HG02970 (cell line): ENCODE measurements around the gene CEP72.
"Not testable (repeated sequence)": the region's sequence is repeated elsewhere in the genome, so short reads cannot be mapped to it uniquely, and the experiment has no call there.

Experiments used
- ATAC-seq: cut with Tn5 transposase; IDR thresholded peaks from one replicate; pipeline ENCODE4 v1.9.1; 2021; ENCODE audit warnings: mild to moderate bottlenecking, moderate library complexity, moderate number of reproducible peaks; ENCODE audit not compliant: unreplicated experiment, low FRiP score

CEP72 gene

GRCh38 chr5:579746-580366, 32.3 kb upstream of the CEP72 start:
- ATAC-seq, result no peak

- ATAC-seq, result no peak
These were observed 31.7 kb upstream of the CEP72 start for GRCh38 chr5:580436-580835.

GRCh38 chr5:581266-581665, 30.9 kb upstream of the CEP72 start:
- no peak for ATAC-seq

GRCh38 chr5:581941-582340, 30.2 kb upstream of the CEP72 start:
- no peak for ATAC-seq

- ATAC-seq, result not testable (repeated sequence)
These were observed 29.7 kb upstream of the CEP72 start for GRCh38 chr5:582445-582844.

GRCh38 chr5:582936-583635, 29.1 kb upstream of the CEP72 start:
- ATAC-seq, result no peak

GRCh38 chr5:583645-584044, 28.5 kb upstream of the CEP72 start:
- ATAC-seq, result no peak

- no peak for ATAC-seq
These were observed 27.9 kb upstream of the CEP72 start for GRCh38 chr5:584216-584615.

GRCh38 chr5:584846-585245, 27.3 kb upstream of the CEP72 start:
- no peak for ATAC-seq

GRCh38 chr5:585556-585955, 26.6 kb upstream of the CEP72 start:
- no peak for ATAC-seq

GRCh38 chr5:585962-586628, 26.0 kb upstream of the CEP72 start:
- ATAC-seq, result no peak

GRCh38 chr5:586751-587285, 25.3 kb upstream of the CEP72 start:
- ATAC-seq, result no peak

- no peak for ATAC-seq
These were observed 24.7 kb upstream of the CEP72 start for GRCh38 chr5:587403-587802.

GRCh38 chr5:588406-588995, 23.6 kb upstream of the CEP72 start:
- ATAC-seq, result no peak

GRCh38 chr5:589173-589572, 23.0 kb upstream of the CEP72 start:
- ATAC-seq, result no peak

- ATAC-seq, result no peak
These were observed 22.6 kb upstream of the CEP72 start for GRCh38 chr5:589588-589987.

GRCh38 chr5:590346-590745, 21.8 kb upstream of the CEP72 start:
- no peak for ATAC-seq

GRCh38 chr5:591746-592145, 20.4 kb upstream of the CEP72 start:
- ATAC-seq, result no peak

GRCh38 chr5:592158-592557, 20.0 kb upstream of the CEP72 start:
- no peak for ATAC-seq

GRCh38 chr5:593511-593910, 18.6 kb upstream of the CEP72 start:
- ATAC-seq, result no peak

GRCh38 chr5:594226-594860, 17.8 kb upstream of the CEP72 start:
- ATAC-seq, result no peak
